IMR-90 (cell line): ENCODE results near the gene PGAP1. TPM values are rescaled to one million over a fixed set of nuclear protein-coding genes. Genes with fewer than 3 reads are reported as not detected.

ENCODE experiments used
- ATAC-seq: fragments of 200-7000 bp; cut with Tn5 transposase; 2 replicates; pipeline ENCODE4 v1.9.1; 2020; ENCODE audit warnings: low read depth, mild to moderate bottlenecking, moderate library complexity
- BruUV-seq: library from RNA; stranded (reverse); fragments of 400-500 nt; replicated peaks from 2 replicates; lab custom pipeline; 2021; lab: Mats Ljungman, UMichigan
- CTCF ChIA-PET: fragments of 300-600 bp; formaldehyde crosslinking; extraction: SDS; loops from one replicate; lab custom pipeline; 2021; ENCODE audit warnings: antibody characterized with exemption; lab: Yijun Ruan, JAX
- POLR2A ChIA-PET: fragments of 300-600 bp; sonication (Branson Sonifier 250); formaldehyde crosslinking; loops from one replicate; lab custom pipeline; 2022; ENCODE audit warnings: antibody characterized with exemption; ENCODE audit not compliant: unreplicated experiment; lab: Charles Lee
- DNase-seq: peaks from one replicate; pipeline ENCODE4 v3.0.0; 2013
- H2AFZ ChIP-seq: replicated peaks from 2 replicates; pipeline ENCODE3; 2013; ENCODE audit warnings: low read length, mild to moderate bottlenecking; ENCODE audit not compliant: poor library complexity
- H2AK5ac ChIP-seq: 2 replicates; pipeline ENCODE4 v1.6.1; 2013; ENCODE audit warnings: low read depth, low read length, inconsistent platforms
- H2AK9ac ChIP-seq: replicated peaks from 2 replicates; pipeline ENCODE3; 2013; ENCODE audit warnings: mild to moderate bottlenecking, low read depth, low read length, moderate library complexity; ENCODE audit not compliant: poor library complexity
- H2BK120ac ChIP-seq: 2 replicates; pipeline ENCODE4 v1.6.1; 2013; ENCODE audit warnings: low read depth, low read length, inconsistent platforms
- H2BK15ac ChIP-seq: 3 replicates; pipeline ENCODE4 v1.6.1; 2013; ENCODE audit warnings: low read depth, low read length, inconsistent platforms
- H2BK20ac ChIP-seq: 2 replicates; pipeline ENCODE4 v1.6.1; 2013; ENCODE audit warnings: low read depth, mild to moderate bottlenecking, inconsistent platforms, low read length, moderate library complexity
- H2BK5ac ChIP-seq: 2 replicates; pipeline ENCODE4 v1.6.1; 2013; ENCODE audit warnings: mild to moderate bottlenecking, low read depth, low read length, inconsistent platforms; ENCODE audit not compliant: poor library complexity, severe bottlenecking
- H3K14ac ChIP-seq: replicated peaks from 2 replicates; pipeline ENCODE4 v1.6.1; 2013; ENCODE audit warnings: low read depth, low read length, inconsistent platforms
- H3K18ac ChIP-seq: 2 replicates; pipeline ENCODE4 v1.6.1; 2013; ENCODE audit warnings: low read depth, low read length, control low read depth
- H3K23ac ChIP-seq: 2 replicates; pipeline ENCODE4 v1.6.1; 2013; ENCODE audit warnings: low read depth, low read length, inconsistent platforms
- H3K27ac ChIP-seq: 2 replicates; pipeline ENCODE4 v1.5.1; 2013; ENCODE audit warnings: mild to moderate bottlenecking, control low read depth, low read length; ENCODE audit not compliant: insufficient read depth
- H3K27me3 ChIP-seq: 2 replicates; pipeline ENCODE4 v1.6.1; 2013; ENCODE audit warnings: low read length; ENCODE audit not compliant: control insufficient read depth, insufficient read depth
- H3K36me3 ChIP-seq: 2 replicates; pipeline ENCODE4 v1.6.1; 2013; ENCODE audit warnings: low read length, mixed read lengths; ENCODE audit not compliant: control insufficient read depth, insufficient read depth
- H3K4ac ChIP-seq: 2 replicates; pipeline ENCODE4 v1.6.1; 2013; ENCODE audit warnings: low read depth, low read length, inconsistent platforms
- H3K4me1 ChIP-seq: 2 replicates; pipeline ENCODE4 v1.6.1; 2013; ENCODE audit warnings: low read length, mixed read lengths; ENCODE audit not compliant: control insufficient read depth, insufficient read depth
- H3K4me2 ChIP-seq: 2 replicates; pipeline ENCODE4 v1.6.1; 2013; ENCODE audit warnings: low read depth, mild to moderate bottlenecking, control low read depth, low read length, moderate library complexity
- H3K4me3 ChIP-seq: 2 replicates; pipeline ENCODE4 v1.5.1; 2013; ENCODE audit warnings: low read depth, mild to moderate bottlenecking, control low read depth, low read length, moderate library complexity; ENCODE audit not compliant: insufficient read depth
- H3K56ac ChIP-seq: 2 replicates; pipeline ENCODE4 v1.6.1; 2013; ENCODE audit warnings: low read length, inconsistent platforms; ENCODE audit not compliant: insufficient read depth; ENCODE audit errors: extremely low read depth
- H3K79me1 ChIP-seq, 2 experiments: 2 replicates each; pipeline ENCODE4 v1.6.1; 2013; ENCODE audit warnings: low read length in 2 of 2, inconsistent platforms in 1 of 2, low read depth in 1 of 2
- H3K9ac ChIP-seq: 2 replicates; pipeline ENCODE4 v1.6.1; 2013; ENCODE audit warnings: low read depth, low read length, control low read depth
- H3K9me1 ChIP-seq: 2 replicates; pipeline ENCODE4 v1.6.1; 2013; ENCODE audit warnings: low read length, inconsistent platforms; ENCODE audit not compliant: insufficient read depth
- H3K9me3 ChIP-seq: 2 replicates; pipeline ENCODE4 v1.6.1; 2013; ENCODE audit warnings: low read length; ENCODE audit not compliant: control insufficient read depth, insufficient read depth
- H4K20me1 ChIP-seq: 2 replicates; pipeline ENCODE4 v1.6.1; 2013; ENCODE audit warnings: low read length, inconsistent platforms; ENCODE audit not compliant: insufficient read depth
- H4K5ac ChIP-seq: 2 replicates; pipeline ENCODE4 v1.6.1; 2013; ENCODE audit warnings: mild to moderate bottlenecking, low read depth, low read length, control low read depth
- H4K8ac ChIP-seq, 2 experiments: 2 replicates each; pipeline ENCODE4 v1.6.1; 2013; ENCODE audit warnings: low read depth in 2 of 2, low read length in 2 of 2, control low read depth in 1 of 2, inconsistent platforms in 1 of 2
- H4K91ac ChIP-seq: 2 replicates; pipeline ENCODE4 v1.6.1; 2013; ENCODE audit warnings: low read depth, low read length, inconsistent platforms; ENCODE audit not compliant: insufficient read depth
- BHLHE40 ChIP-seq: fragments of 150-350 bp; IDR thresholded peaks from 2 replicates; pipeline ENCODE4 v1.6.1; 2016; ENCODE audit warnings: mild to moderate bottlenecking, low read depth, low read length
- CEBPB ChIP-seq: IDR thresholded peaks from 2 replicates; pipeline ENCODE4 v1.6.1; 2012; ENCODE audit warnings: low read depth, low read length, improper control_type of control experiment
- CHD1 ChIP-seq: IDR thresholded peaks from 2 replicates; pipeline ENCODE4 v1.6.1; 2012; ENCODE audit warnings: low read depth, low read length, improper control_type of control experiment
- CTCF ChIP-seq: conservative IDR thresholded peaks from 2 replicates; pipeline ENCODE4 v1.5.1; 2012; ENCODE audit warnings: mild to moderate bottlenecking, low read depth, low read length, improper control_type of control experiment
- ELK1 ChIP-seq: fragments of 150-350 bp; IDR thresholded peaks from 2 replicates; pipeline ENCODE4 v1.6.1; 2016; ENCODE audit warnings: low read depth, mild to moderate bottlenecking, low read length, moderate library complexity, borderline replicate concordance
- FOS ChIP-seq: fragments of 150-350 bp; IDR thresholded peaks from 2 replicates; pipeline ENCODE4 v1.6.1; 2016; ENCODE audit warnings: low read depth, low read length
- MAFK ChIP-seq: IDR thresholded peaks from 2 replicates; pipeline ENCODE4 v1.6.1; 2012; ENCODE audit warnings: low read depth, low read length, improper control_type of control experiment
- MAZ ChIP-seq: IDR thresholded peaks from 2 replicates; pipeline ENCODE4 v1.6.1; 2012; ENCODE audit warnings: low read depth, mild to moderate bottlenecking, low read length, improper control_type of control experiment, moderate library complexity, borderline replicate concordance
- MXI1 ChIP-seq: IDR thresholded peaks from 2 replicates; pipeline ENCODE4 v1.6.1; 2012; ENCODE audit warnings: low read depth, mild to moderate bottlenecking, low read length, moderate library complexity, borderline replicate concordance
- NFE2L2 ChIP-seq: fragments of 150-350 bp; IDR thresholded peaks from 2 replicates; pipeline ENCODE4 v1.6.1; 2016; ENCODE audit warnings: low read depth, mild to moderate bottlenecking, low read length
- POLR2A ChIP-seq: IDR thresholded peaks from 2 replicates; pipeline ENCODE4 v1.6.1; 2012; ENCODE audit warnings: mild to moderate bottlenecking, low read depth, low read length
- RAD21 ChIP-seq: IDR thresholded peaks from 2 replicates; pipeline ENCODE4 v1.6.1; 2012; ENCODE audit warnings: low read length, improper control_type of control experiment
- RCOR1 ChIP-seq: IDR thresholded peaks from 2 replicates; pipeline ENCODE4 v1.6.1; 2012; ENCODE audit warnings: mild to moderate bottlenecking, low read length, improper control_type of control experiment; ENCODE audit not compliant: insufficient replicate concordance
- RFX5 ChIP-seq: IDR thresholded peaks from 2 replicates; pipeline ENCODE4 v1.8.0; 2012; ENCODE audit warnings: low read depth, mild to moderate bottlenecking, low read length, moderate library complexity
- SMC3 ChIP-seq: fragments of 150-350 bp; IDR thresholded peaks from 2 replicates; pipeline ENCODE4 v1.6.1; 2016; ENCODE audit warnings: low read depth, mild to moderate bottlenecking, antibody characterized with exemption, low read length, moderate library complexity
- USF2 ChIP-seq: fragments of 150-350 bp; IDR thresholded peaks from 2 replicates; pipeline ENCODE4 v1.6.1; 2017; ENCODE audit warnings: mild to moderate bottlenecking, antibody characterized with exemption, low read length, low read depth
- WGBS, 2 experiments: methylation state at CpG; one replicate each; pipeline versions ENCODE4 v1.1.5 to v1.1.7; 2013; ENCODE audit warnings: missing lambda C conversion rate in 2 of 2; ENCODE audit not compliant: insufficient read length in 1 of 2; ENCODE audit errors: extremely low coverage in 2 of 2; 5-methylcytosine and 5-hydroxymethylcytosine counted together
- dilution Hi-C: fragments of 300-500 bp; cut with HindIII; formaldehyde crosslinking; loops from one replicate; pipeline ENCODE4 v1.14.3; 2018; ENCODE audit warnings: low sequenced_read_pairs; ENCODE audit not compliant: unreplicated experiment
- in situ Hi-C: fragments of 300-500 bp; cut with MboI; formaldehyde crosslinking; loops from 3 replicates; pipeline ENCODE4 v1.14.3; 2019; ENCODE audit warnings: low sequenced_read_pairs, inconsistent platforms, mixed read lengths
- intact Hi-C: fragments of 100-400 bp; cut with micrococcal nuclease; formaldehyde crosslinking; loops from 2 replicates; pipeline ENCODE4 v1.10.0; 2022
- polyA plus RNA-seq, 3 experiments: library from polyadenylated mRNA; depleted of rRNA; stranded (reverse); fragments of >200 nt; gene quantifications; 2 replicates each; pipeline ENCODE4 v1.2.3, GENCODE V29; 2012; ENCODE audit warnings: low replicate concordance in 1 of 3
- total RNA-seq: library from RNA; depleted of rRNA; stranded (reverse); fragments of >200 nt; gene quantifications from 2 replicates; pipeline ENCODE4 v1.2.3, GENCODE V29; 2012

PGAP1 gene
- total and polyA plus RNA-seq, 2 of the 4 experiments (the other 2 are of a cell fraction) = 1.9 to 5.7 TPM

- in situ Hi-C loops = no loop called here
- Histone ChIP-seq H2BK15ac (no peak overlapping the region), H2BK5ac (no peak overlapping the region), H3K4ac (no peak overlapping the region), H2AFZ (no peak overlapping the region), H4K91ac (no peak overlapping the region), H3K4me3 (no peak overlapping the region), H3K27me3 (peaks cover 5% of the 10 kb centered on the region; the same call in 1 of the 2 replicates), H3K9me3 (no peaks in the 10 kb centered on the region), H4K20me1 (no peaks in the 10 kb centered on the region), H3K56ac (no peak overlapping the region), H4K8ac (no peak overlapping the region), H2BK20ac (no peak overlapping the region), H3K14ac (no peak overlapping the region), H3K9ac (no peak overlapping the region), H2BK120ac (no peak overlapping the region), H3K9me1 (no peaks in the 10 kb centered on the region), H3K23ac (no peak overlapping the region), H2AK9ac (no peak overlapping the region), H3K4me1 (no peaks in the 10 kb centered on the region), H3K4me2 (no peak overlapping the region), H4K5ac (no peak overlapping the region), H3K27ac (no peak overlapping the region), H3K36me3 (no peaks in the 10 kb centered on the region), H3K79me1 (no peaks in the 10 kb centered on the region), H3K18ac (no peak overlapping the region), H2AK5ac (no peak overlapping the region)
- intact Hi-C loops = no loop called here
- WGBS, 2 experiments = no CpG with 5 or more reads among the region's 2 CpGs
- no peak for TF ChIP-seq CTCF
- TF ChIP-seq RFX5 = no peak
- TF ChIP-seq RAD21 = no peak
- TF ChIP-seq CHD1 = no peak
- TF ChIP-seq NFE2L2 = no peak
- no peak for TF ChIP-seq POLR2A
- TF ChIP-seq BHLHE40 = no peak
- TF ChIP-seq MAZ = no peak
- TF ChIP-seq RCOR1 = no peak
- TF ChIP-seq CEBPB = no peak
- no peak for TF ChIP-seq SMC3
- no peak for TF ChIP-seq USF2
- TF ChIP-seq MXI1 = no peak
- TF ChIP-seq MAFK = no peak
- no peak for TF ChIP-seq FOS
- no peak for TF ChIP-seq ELK1
- dilution Hi-C loops = no loop called here
- ATAC-seq (no peak; the same call in 1 of the 2 replicates), DNase-seq (no peak)
- POLR2A ChIA-PET = no interaction called here
- BruUV-seq = no TSS peak
- CTCF ChIA-PET = interaction anchor here (0.6 kb wide), 1 partner anchor 143 kb away, joined by 3 read pairs; no protein-coding TSS in a partner anchor
These were observed 118.3 kb downstream of the PGAP1 start for GRCh38 chr2:196808083-196808665.
